HFFc6 (cell line): ENCODE data around the gene CLDN1. TPM values are rescaled to one million over a fixed set of nuclear protein-coding genes. Genes with fewer than 3 reads are reported as not detected.

ENCODE experiments used
- DNase-seq: peaks from one replicate; pipeline ENCODE4 v3.0.0-alpha.2; 2018
- H3K27ac Mint-ChIP-seq: 2 replicates; pipeline ENCODE4 v1.8.0; 2020; ENCODE audit warnings: mild to moderate bottlenecking, mixed read lengths
- H3K27me3 Mint-ChIP-seq: 2 replicates; pipeline ENCODE4 v1.8.0; 2021; ENCODE audit warnings: mild to moderate bottlenecking, moderate library complexity, mixed read lengths; ENCODE audit not compliant: insufficient read depth
- H3K36me3 Mint-ChIP-seq: 2 replicates; pipeline ENCODE4 v1.8.0; 2021; ENCODE audit warnings: low read depth, mixed read lengths
- H3K4me1 Mint-ChIP-seq: 2 replicates; pipeline ENCODE4 v1.8.0; 2020; ENCODE audit warnings: low read depth, mixed read lengths
- H3K4me3 Mint-ChIP-seq: 2 replicates; pipeline ENCODE4 v1.8.0; 2020; ENCODE audit warnings: mild to moderate bottlenecking, moderate library complexity, mixed read lengths
- H3K9me3 Mint-ChIP-seq: 2 replicates; pipeline ENCODE4 v1.8.0; 2020; ENCODE audit warnings: mild to moderate bottlenecking, mixed read lengths
- CTCF ChIP-seq: fragments of 200-600 bp; sonication (generic); IDR thresholded peaks from 2 replicates; pipeline ENCODE4 v1.5.0; 2021; ENCODE audit warnings: antibody characterized with exemption, mild to moderate bottlenecking
- total RNA-seq, 6 experiments: library from RNA; stranded (reverse); fragmentation: NEBNext Ultra II Directional; extraction: Animal tissue kit (Norgen Biotek cat#: 25700); gene quantifications; 2 replicates in 1 of 6; 3 replicates in 5 of 6; pipeline ENCODE4 v1.2.3, GENCODE V29; 2021

The CLDN1 gene
- total RNA-seq, 6 experiments from 2014 or later: 0.61 to 0.85 (median 0.79) TPM

- TF ChIP-seq CTCF: no peak
- peaks cover 12% of the 10 kb centered on the region for H3K4me1 Mint-ChIP-seq
- no peak overlapping the region for H3K4me3 Mint-ChIP-seq
- no peaks in the 10 kb centered on the region; the same call in 1 of the 2 replicates for H3K27me3 Mint-ChIP-seq
- H3K9me3 Mint-ChIP-seq: no peaks in the 10 kb centered on the region
- no peak overlapping the region for H3K27ac Mint-ChIP-seq
- no peaks in the 10 kb centered on the region for H3K36me3 Mint-ChIP-seq
- no peak for DNase-seq
These were observed 11.7 kb upstream of the CLDN1 start for GRCh38 chr3:190333961-190334360.

GRCh38 chr3:190330936-190331734 lies 8.9 kb upstream of the CLDN1 start:
- H3K27ac Mint-ChIP-seq: no peak overlapping the region
- peaks cover 9% of the 10 kb centered on the region for H3K4me1 Mint-ChIP-seq
- no peak for DNase-seq
- H3K27me3 Mint-ChIP-seq: no peaks in the 10 kb centered on the region
- no peaks in the 10 kb centered on the region for H3K36me3 Mint-ChIP-seq
- TF ChIP-seq CTCF: no peak
- no peak overlapping the region for H3K4me3 Mint-ChIP-seq
- no peaks in the 10 kb centered on the region for H3K9me3 Mint-ChIP-seq

- Mint-ChIP-seq H3K27ac (no peak overlapping the region), H3K36me3 (no peaks in the 10 kb centered on the region), H3K4me3 (no peak overlapping the region), H3K4me1 (peaks cover 35% of the 10 kb centered on the region), H3K27me3 (no peaks in the 10 kb centered on the region), H3K9me3 (no peaks in the 10 kb centered on the region)
- TF ChIP-seq CTCF: no peak
- no peak for DNase-seq
These were observed 4.7 kb upstream of the CLDN1 start for GRCh38 chr3:190326930-190327329.

GRCh38 chr3:190326361-190326760 lies 4.1 kb upstream of the CLDN1 start:
- TF ChIP-seq CTCF: no peak
- no peaks in the 10 kb centered on the region for H3K9me3 Mint-ChIP-seq
- peaks cover 41% of the 10 kb centered on the region for H3K4me1 Mint-ChIP-seq
- no peaks in the 10 kb centered on the region for H3K36me3 Mint-ChIP-seq
- no peak overlapping the region for H3K27ac Mint-ChIP-seq
- H3K27me3 Mint-ChIP-seq: no peaks in the 10 kb centered on the region
- DNase-seq: no peak
- no peak overlapping the region for H3K4me3 Mint-ChIP-seq

GRCh38 chr3:190325923-190326322 lies 3.7 kb upstream of the CLDN1 start:
- H3K9me3 Mint-ChIP-seq: no peaks in the 10 kb centered on the region
- H3K4me3 Mint-ChIP-seq: no peak overlapping the region
- H3K27ac Mint-ChIP-seq: no peak overlapping the region
- DNase-seq: no peak
- no peaks in the 10 kb centered on the region; the same call in 1 of the 2 replicates for H3K27me3 Mint-ChIP-seq
- H3K4me1 Mint-ChIP-seq: peaks cover 43% of the 10 kb centered on the region
- no peak for TF ChIP-seq CTCF
- H3K36me3 Mint-ChIP-seq: no peaks in the 10 kb centered on the region
